Mucosa of descending colon (tissue), 3 donors: Measurements from ENCODE around the gene MSANTD1. TPM values are rescaled to one million over a fixed set of nuclear protein-coding genes. Genes with fewer than 3 reads are reported as not detected.

Experiments
- ATAC-seq: fragments of 200-7000 bp; cut with Tn5 transposase; one replicate; pipeline ENCODE4 v1.9.1; 2020; ENCODE audit warnings: mild to moderate bottlenecking, moderate library complexity
- DNase-seq, 3 donors: peaks; one replicate each; pipeline ENCODE4 v3.0.0-alpha.2; 2020
- H3K36me3 ChIP-seq: fragments of 200-600 bp; one replicate; pipeline ENCODE4 v1.8.0; 2021; ENCODE audit warnings: low read depth, mild to moderate bottlenecking
- H3K4me1 ChIP-seq: fragments of 200-600 bp; one replicate; pipeline ENCODE4 v1.8.0; 2021; ENCODE audit warnings: low read depth, mild to moderate bottlenecking
- H3K4me3 ChIP-seq: fragments of 200-600 bp; one replicate; pipeline ENCODE4 v1.8.0; 2021; ENCODE audit warnings: mild to moderate bottlenecking
- H3K9me3 ChIP-seq: fragments of 200-600 bp; one replicate; pipeline ENCODE4 v1.8.0; 2021; ENCODE audit warnings: mild to moderate bottlenecking
- CTCF ChIP-seq: fragments of 200-600 bp; IDR thresholded peaks from one replicate; pipeline ENCODE4 v1.8.0; 2022; ENCODE audit warnings: antibody characterized with exemption, mild to moderate bottlenecking
- intact Hi-C, 2 donors: fragments of 100-400 bp; cut with DNase I in 1 of 2; cut with micrococcal nuclease in 1 of 2; formaldehyde crosslinking; loops; one replicate each; pipeline versions ENCODE4 v1.11.0 to v1.11.1; 2022; cut with DNase I, micrococcal nuclease
- total RNA-seq, 3 donors: library from RNA; stranded (reverse); fragmentation: NEBNext Ultra II Directional in 2 of 3; extraction: Animal tissue kit (Norgen Biotek cat#: 25700) in 2 of 3; gene quantifications; one replicate each; pipeline versions ENCODE4 v1.2.1 to v1.2.4, GENCODE V29; 2021 to 2023
- donor health status: DM: no; HTN: no; CAD: no; lungs with moderate emphysema.
- donor health status: DM: no; HTN: no; CAD: no.
- donor health status: DM: no; HTN: yes; CAD: no.

MSANTD1 gene
- total RNA-seq, 3 donors from 2014 or later, result 0.58 to 1.3 (median 0.69) TPM

GRCh38 chr4:3208826-3209225 is 40.1 kb upstream of the MSANTD1 start:
- H3K9me3 ChIP-seq, result no peaks in the 10 kb centered on the region
- H3K4me3 ChIP-seq, result no peak overlapping the region
- no peak for TF ChIP-seq CTCF
- intact Hi-C loops, result no loop called here
- H3K4me1 ChIP-seq, result no peaks in the 10 kb centered on the region
- ATAC-seq (no peak), DNase-seq (no peak)
- peaks cover 10% of the 10 kb centered on the region for H3K36me3 ChIP-seq

- DNase-seq (no peak), ATAC-seq (no peak)
- intact Hi-C loops, result no loop called here
- H3K36me3 ChIP-seq, result peaks cover 10% of the 10 kb centered on the region
- H3K9me3 ChIP-seq, result no peaks in the 10 kb centered on the region
- no peak overlapping the region for H3K4me3 ChIP-seq
- no peak for TF ChIP-seq CTCF
- no peaks in the 10 kb centered on the region for H3K4me1 ChIP-seq
Measured at GRCh38 chr4:3209551-3210325, 39.2 kb upstream of the MSANTD1 start.

- Histone ChIP-seq H3K9me3 (no peaks in the 10 kb centered on the region), H3K4me1 (no peaks in the 10 kb centered on the region), H3K4me3 (no peak overlapping the region), H3K36me3 (peaks cover 14% of the 10 kb centered on the region)
- DNase-seq (no peak), ATAC-seq (no peak)
- intact Hi-C loops, result no loop called here
- no peak for TF ChIP-seq CTCF
Measured at GRCh38 chr4:3210467-3210866, 38.5 kb upstream of the MSANTD1 start.

GRCh38 chr4:3211866-3212265 is 37.1 kb upstream of the MSANTD1 start:
- DNase-seq (no peak), ATAC-seq (no peak)
- Histone ChIP-seq H3K4me3 (no peak overlapping the region), H3K36me3 (peaks cover 14% of the 10 kb centered on the region), H3K4me1 (no peaks in the 10 kb centered on the region), H3K9me3 (no peaks in the 10 kb centered on the region)
- intact Hi-C loops, result no loop called here
- no peak for TF ChIP-seq CTCF

GRCh38 chr4:3212391-3213105 is 36.4 kb upstream of the MSANTD1 start:
- Histone ChIP-seq H3K4me1 (no peaks in the 10 kb centered on the region), H3K9me3 (no peaks in the 10 kb centered on the region), H3K36me3 (peaks cover 14% of the 10 kb centered on the region), H3K4me3 (no peak overlapping the region)
- no peak for DNase-seq
- TF ChIP-seq CTCF, result no peak
- intact Hi-C loops, result no loop called here
- ATAC-seq, result no peak
